SU-DHL-6 (cell line): ENCODE measurements around the gene CDKN1A.

Source experiments
- H2AFZ ChIP-seq: fragments of 200-600 bp; sonication (generic); 2 replicates; pipeline ENCODE4 v1.6.1; 2014; ENCODE audit warnings: low read depth, mild to moderate bottlenecking, moderate library complexity, mixed read lengths, antibody characterized with exemption, low read length; ENCODE audit not compliant: severe bottlenecking
- H3F3A ChIP-seq: fragments of 200-600 bp; shearing (Covaris generic); 2 replicates; pipeline ENCODE4 v1.6.0; 2016; ENCODE audit warnings: antibody characterized with exemption, mild to moderate bottlenecking; ENCODE audit not compliant: insufficient read depth
- H3K27ac ChIP-seq: fragments of 200-600 bp; sonication (generic); 2 replicates; pipeline ENCODE4 v1.5.1; 2016; ENCODE audit warnings: low read depth, mild to moderate bottlenecking, low read length, moderate library complexity, mixed read lengths
- H3K27me3 ChIP-seq: fragments of 200-600 bp; sonication (generic), shearing (Covaris generic); 2 replicates; pipeline ENCODE4 v1.6.0; 2014; ENCODE audit warnings: mild to moderate bottlenecking, low read length
- H3K36me3 ChIP-seq: fragments of 200-600 bp; sonication (generic); 2 replicates; pipeline ENCODE4 v1.6.1; 2014; ENCODE audit warnings: mild to moderate bottlenecking, low read length, mixed read lengths
- H3K4me2 ChIP-seq: fragments of 300-600, 200-600 bp; shearing (Covaris generic), sonication (generic); 2 replicates; pipeline ENCODE4 v1.6.0; 2014; ENCODE audit warnings: low read length, low read depth, mild to moderate bottlenecking; ENCODE audit not compliant: poor library complexity, severe bottlenecking
- H3K4me3 ChIP-seq: fragments of 200-600 bp; sonication (generic); 2 replicates; pipeline ENCODE4 v1.5.1; 2014; ENCODE audit warnings: antibody characterized with exemption, low read length, mild to moderate bottlenecking, mixed read lengths; ENCODE audit not compliant: insufficient read depth, poor library complexity, severe bottlenecking
- H3K79me2 ChIP-seq: fragments of 200-600 bp; sonication (generic); 2 replicates; pipeline ENCODE4 v1.6.1; 2014; ENCODE audit warnings: mild to moderate bottlenecking, low read length, moderate library complexity; ENCODE audit not compliant: insufficient read depth
- H3K9ac ChIP-seq: fragments of 200-600 bp; sonication (generic); 2 replicates; pipeline ENCODE4 v1.7.0; 2014; ENCODE audit warnings: mild to moderate bottlenecking, low read length
- H3K9me2 ChIP-seq: fragments of 200-600 bp; sonication (generic); replicated peaks from 2 replicates; pipeline ENCODE4 v1.6.1; 2014; ENCODE audit warnings: low read length; ENCODE audit not compliant: insufficient read depth
- H3K9me3 ChIP-seq: fragments of 200-600 bp; sonication (generic); 2 replicates; pipeline ENCODE4 v1.6.1; 2014; ENCODE audit warnings: low read length, mixed read lengths; ENCODE audit not compliant: insufficient read depth
- H4K20me1 ChIP-seq: fragments of 200-600 bp; sonication (generic); 2 replicates; pipeline ENCODE4 v1.6.1; 2014; ENCODE audit warnings: low read depth, mild to moderate bottlenecking, antibody characterized with exemption, low read length, moderate library complexity, mixed read lengths
- CTCF ChIP-seq: fragments of 200-600 bp; sonication (generic); IDR thresholded peaks from one replicate; pipeline ENCODE4 v1.5.1; 2017; ENCODE audit warnings: antibody characterized with exemption, mild to moderate bottlenecking, low read length, moderate library complexity; ENCODE audit not compliant: insufficient read depth, poor library complexity, severe bottlenecking
- EZH2phosphoT487 ChIP-seq: fragments of 200-600 bp; sonication (generic), shearing (Covaris generic); conservative IDR thresholded peaks from 2 replicates; pipeline ENCODE4 v1.6.1; 2018; ENCODE audit warnings: mild to moderate bottlenecking, antibody characterized with exemption, low read length, moderate library complexity, mixed read lengths

Gene CDKN1A

GRCh38 chr6:36663504-36664446, 14.7 kb upstream of the CDKN1A start:
- TF ChIP-seq EZH2phosphoT487: peak; percentile 25
- no peak for TF ChIP-seq CTCF
- H4K20me1 ChIP-seq: no peaks in the 10 kb centered on the region
- peak overlapping the region; percentile 30 for H3K4me2 ChIP-seq
- H3K27me3 ChIP-seq: no peaks in the 10 kb centered on the region
- peaks cover 27% of the 10 kb centered on the region for H3F3A ChIP-seq
- no peaks in the 10 kb centered on the region for H3K36me3 ChIP-seq
- no peak overlapping the region for H2AFZ ChIP-seq
- H3K79me2 ChIP-seq: no peaks in the 10 kb centered on the region
- H3K9me2 ChIP-seq: no peaks in the 10 kb centered on the region
- no peaks in the 10 kb centered on the region for H3K9me3 ChIP-seq
- H3K27ac ChIP-seq: no peak overlapping the region
- H3K9ac ChIP-seq: no peak overlapping the region
- no peak overlapping the region for H3K4me3 ChIP-seq

GRCh38 chr6:36665180-36665579, 13.3 kb upstream of the CDKN1A start:
- peaks cover 27% of the 10 kb centered on the region for H3F3A ChIP-seq

GRCh38 chr6:36666287-36666686, 12.2 kb upstream of the CDKN1A start:
- no peak for TF ChIP-seq EZH2phosphoT487
- TF ChIP-seq CTCF: no peak
- no peaks in the 10 kb centered on the region for H3K36me3 ChIP-seq
- no peak overlapping the region for H3K4me3 ChIP-seq
- H3K9me3 ChIP-seq: no peaks in the 10 kb centered on the region
- H3K9ac ChIP-seq: peak overlapping the region; percentile 34; the same call in 1 of the 2 replicates
- H3K4me2 ChIP-seq: no peak overlapping the region
- H3F3A ChIP-seq: peaks cover 27% of the 10 kb centered on the region
- no peak overlapping the region for H2AFZ ChIP-seq
- H4K20me1 ChIP-seq: no peaks in the 10 kb centered on the region
- no peak overlapping the region; the same call in 1 of the 2 replicates for H3K27ac ChIP-seq
- no peaks in the 10 kb centered on the region for H3K79me2 ChIP-seq
- H3K27me3 ChIP-seq: no peaks in the 10 kb centered on the region
- H3K9me2 ChIP-seq: no peaks in the 10 kb centered on the region

More at GRCh38 chr6:36665180-36665579, 13.3 kb upstream of the CDKN1A start:
- no peak overlapping the region for H3K9ac ChIP-seq
- no peaks in the 10 kb centered on the region for H3K9me2 ChIP-seq
- H3K79me2 ChIP-seq: no peaks in the 10 kb centered on the region
- no peaks in the 10 kb centered on the region for H3K27me3 ChIP-seq
- no peaks in the 10 kb centered on the region for H4K20me1 ChIP-seq
- no peak overlapping the region for H2AFZ ChIP-seq
- no peaks in the 10 kb centered on the region for H3K9me3 ChIP-seq
- H3K36me3 ChIP-seq: no peaks in the 10 kb centered on the region
- no peak overlapping the region for H3K4me3 ChIP-seq
- no peak overlapping the region for H3K27ac ChIP-seq
- H3K4me2 ChIP-seq: peak overlapping the region; percentile 30
- TF ChIP-seq CTCF (no peak), EZH2phosphoT487 (no peak)
